ENCODE results near the gene NACC2.

NACC2 gene

DNA sequence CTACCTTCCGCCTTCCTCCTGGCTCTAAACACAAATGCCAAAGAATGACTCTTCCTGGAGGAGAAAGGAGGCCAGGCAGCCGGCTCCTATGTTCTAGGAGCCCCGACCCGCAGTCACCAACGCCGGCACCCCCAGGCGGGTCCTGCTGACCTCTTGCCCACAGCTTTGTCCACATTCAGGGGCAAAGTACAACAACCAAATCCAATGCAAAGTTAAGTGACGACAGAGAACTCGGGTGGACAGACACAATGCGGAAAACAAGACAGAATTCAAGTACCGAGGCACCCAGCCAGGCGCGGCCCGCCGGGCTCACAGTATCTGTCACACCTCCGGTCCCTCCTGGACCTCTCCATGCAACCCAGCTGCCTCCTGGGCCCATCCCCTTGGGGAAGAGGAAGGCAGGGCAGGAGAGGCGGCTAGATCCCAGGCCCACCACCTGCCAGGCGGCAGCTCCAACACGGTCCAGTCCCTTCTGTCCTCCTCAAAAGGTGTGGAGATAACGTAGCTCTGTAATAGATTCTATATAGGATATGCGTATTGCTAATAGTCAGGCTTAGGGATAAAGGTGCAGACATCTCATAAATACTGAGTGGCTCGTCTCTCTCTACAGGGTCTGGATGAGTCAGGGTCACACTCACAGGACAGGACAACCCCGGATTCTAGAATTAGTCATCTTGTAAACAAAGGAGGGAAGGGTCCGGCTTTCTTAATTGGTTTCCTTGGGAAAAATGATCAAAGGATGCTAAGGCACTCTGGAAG lies 87.0 kb downstream of the NACC2 start:
- DNase-seq = no peak

DNA sequence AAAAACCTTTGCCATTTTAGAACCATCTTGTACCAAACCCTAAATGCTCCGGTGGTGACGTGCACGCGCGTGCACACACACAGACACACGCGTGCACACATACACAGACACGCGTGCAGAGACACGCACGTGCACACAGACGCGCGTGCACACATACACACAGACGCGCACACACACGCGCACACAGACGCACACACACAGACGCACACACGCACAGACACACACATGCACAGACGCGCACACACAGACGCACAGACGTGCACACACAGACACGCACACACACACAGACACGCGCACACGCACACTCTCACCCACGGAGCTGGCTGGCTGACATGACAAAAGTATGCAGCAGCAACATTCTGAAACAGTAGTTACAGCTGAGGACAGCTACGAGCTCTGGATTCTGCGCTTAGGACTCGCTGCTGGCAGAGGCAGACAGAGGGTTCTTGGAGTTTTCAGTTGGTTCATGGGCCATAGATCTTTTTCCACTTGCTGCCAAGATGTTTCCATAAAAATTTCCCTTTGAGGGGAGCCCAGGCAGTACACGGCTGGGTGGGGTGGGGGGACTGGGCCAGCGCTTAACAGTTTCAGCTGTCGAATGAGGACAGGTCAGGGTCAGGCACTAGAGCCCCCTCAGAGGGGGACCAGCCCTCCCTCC lies 87.7 kb downstream of the NACC2 start:
- DNase-seq = no peak

DNA sequence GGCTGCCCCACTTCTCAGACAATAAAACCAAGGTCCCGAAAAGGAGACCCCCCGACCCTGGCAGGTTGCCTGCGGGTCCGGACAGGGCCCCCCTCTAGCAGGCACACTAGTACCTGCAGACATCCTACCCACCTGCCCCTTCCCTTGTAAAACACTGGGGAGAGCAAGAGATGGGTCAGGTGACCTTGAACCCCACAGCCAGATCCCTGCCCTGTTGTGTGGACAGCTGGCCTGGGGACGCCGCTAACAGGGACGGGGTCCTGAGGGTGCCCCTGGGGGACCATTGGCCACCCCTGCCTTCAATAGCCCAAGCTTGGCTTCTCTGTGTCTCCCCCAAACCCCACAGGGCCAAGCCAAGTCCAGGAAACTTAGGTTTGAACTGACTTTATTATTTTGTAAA lies 88.9 kb downstream of the NACC2 start:
- no peak for DNase-seq

DNA sequence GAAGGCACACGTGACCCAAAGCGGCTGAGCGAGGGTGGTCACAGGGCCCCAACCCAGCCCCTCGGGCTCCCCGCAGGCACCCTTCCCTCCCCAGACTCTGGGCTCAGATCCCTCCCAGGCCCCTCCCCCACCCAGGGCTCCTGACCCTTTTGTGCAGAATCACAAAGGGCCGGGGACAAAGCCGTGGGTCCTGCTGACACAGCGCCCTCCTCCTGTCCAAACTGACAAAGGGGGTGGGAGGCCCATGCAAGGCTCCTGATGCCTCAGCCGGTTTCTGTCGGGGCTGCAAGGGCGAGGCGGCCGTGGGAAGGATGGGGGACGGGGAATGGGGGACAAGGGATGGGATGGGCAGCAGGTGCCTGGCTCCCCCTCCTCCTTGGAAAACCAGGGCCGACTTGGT lies 90.4 kb downstream of the NACC2 start:
- DNase-seq = no peak

DNA sequence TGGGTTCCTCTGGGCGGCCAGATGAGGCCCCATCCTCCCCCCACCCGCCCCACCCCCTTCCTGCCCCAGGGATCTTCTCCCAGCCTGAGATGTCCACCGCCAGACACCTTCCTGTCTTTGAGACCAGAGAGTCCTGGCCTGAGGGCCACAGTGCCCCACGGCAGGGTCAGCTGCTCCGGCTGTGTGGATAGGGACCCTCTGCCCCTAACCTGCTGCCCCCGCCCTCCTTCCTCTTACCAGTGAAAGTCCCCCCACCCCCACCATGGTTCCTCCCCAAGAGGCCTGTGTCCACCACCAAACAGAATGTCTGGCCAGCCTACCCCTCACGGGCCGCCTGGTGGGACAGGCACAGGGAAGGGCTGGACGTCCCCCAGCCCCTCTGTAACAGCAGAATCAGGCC lies 90.9 kb downstream of the NACC2 start:
- no peak for DNase-seq

- no peak for DNase-seq
Measured at GRCh38 chr9:136003411-136004218, 91.5 kb downstream of the NACC2 start.

DNA sequence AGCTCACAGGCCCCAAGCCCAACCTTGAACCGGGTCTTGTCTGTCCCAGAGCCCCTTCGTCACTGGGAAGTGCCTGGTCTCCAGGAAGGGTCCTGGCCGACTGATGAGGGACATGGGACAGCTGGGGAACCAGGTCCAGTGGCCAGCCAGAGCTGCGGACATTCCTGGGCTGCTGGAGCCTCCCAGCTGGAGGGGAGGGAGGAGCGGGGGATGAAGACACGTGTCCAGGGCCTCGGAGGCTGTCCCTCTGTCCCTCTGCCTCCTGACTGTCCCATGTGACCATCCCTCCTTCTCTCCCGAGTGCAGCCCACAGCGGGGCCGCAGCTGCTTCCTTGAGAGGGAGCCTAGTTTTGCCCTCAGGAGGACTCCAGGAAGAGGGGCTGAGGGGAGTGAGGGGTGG lies 92.2 kb downstream of the NACC2 start:
- DNase-seq = no peak

GRCh38 chr9:136002215-136002614 lies 92.9 kb downstream of the NACC2 start:
- DNase-seq = no peak

- no peak for DNase-seq
Measured at GRCh38 chr9:136001231-136001630, 93.9 kb downstream of the NACC2 start.

GRCh38 chr9:135998410-135999071 lies 96.5 kb downstream of the NACC2 start:
- no peak for DNase-seq

DNA sequence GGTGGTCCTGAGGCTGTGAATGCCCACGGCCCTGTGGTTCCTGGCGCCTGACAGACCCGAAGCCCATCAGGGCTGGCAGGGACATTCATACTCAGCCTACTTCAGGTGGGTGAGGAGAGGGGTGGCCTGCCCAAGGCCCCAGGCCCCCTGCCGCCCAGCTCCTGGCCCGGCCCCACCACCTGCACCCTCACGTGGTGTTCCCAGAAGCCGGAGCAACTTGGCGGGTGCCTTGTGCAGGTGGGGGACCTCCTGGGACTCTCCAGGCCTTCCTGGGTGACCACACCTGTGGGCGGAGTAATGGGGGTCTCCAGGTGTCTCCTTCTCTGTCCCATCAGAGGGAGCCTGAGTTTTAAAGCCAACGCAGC lies 97.1 kb downstream of the NACC2 start:
- DNase-seq = no peak

DNA sequence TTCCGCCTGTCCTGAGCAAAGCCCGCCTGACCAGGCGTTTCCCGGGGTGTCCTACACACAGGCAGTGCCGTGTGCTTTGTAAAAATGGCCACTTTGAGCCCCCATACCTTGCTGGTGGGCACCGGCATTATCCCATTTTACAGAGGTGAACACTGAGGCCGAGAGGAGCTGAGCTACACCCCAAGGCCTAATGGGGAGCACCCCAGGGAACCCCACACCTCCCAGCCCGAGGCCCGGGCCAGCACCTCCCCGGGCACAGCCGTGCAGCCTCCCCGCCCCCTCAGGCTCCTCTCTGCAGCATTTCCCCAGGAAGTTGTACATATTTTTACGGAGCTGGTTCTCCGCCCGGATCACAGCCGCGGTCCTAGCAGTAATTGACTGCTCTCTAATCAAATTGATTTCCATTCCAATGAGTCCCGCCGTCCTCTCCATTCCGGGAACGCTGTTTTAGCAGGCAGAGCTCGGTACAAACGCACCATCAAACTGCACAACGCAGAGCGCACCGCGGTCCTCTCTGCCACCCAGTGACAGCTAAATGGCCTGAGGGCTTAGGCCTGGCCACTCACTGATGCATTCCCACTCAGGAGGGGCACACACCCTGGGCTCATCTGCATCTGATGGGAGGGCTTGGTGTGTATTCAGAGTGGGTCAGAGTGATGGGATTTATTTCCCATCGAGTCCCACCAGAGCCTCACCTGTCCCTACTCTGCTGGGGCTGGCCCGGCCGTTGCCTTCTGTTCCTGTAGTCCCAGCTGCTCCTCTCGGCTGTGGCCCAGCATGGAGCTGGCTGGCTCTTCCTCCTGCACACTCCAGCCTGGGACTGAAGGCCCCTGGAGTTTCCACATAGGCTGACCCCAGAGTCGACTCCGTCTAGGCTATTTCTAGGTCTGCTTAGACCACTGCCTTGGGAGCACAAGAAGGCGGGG lies 97.7 kb downstream of the NACC2 start:
- DNase-seq = no peak

GRCh38 chr9:135995816-135996215 lies 99.3 kb downstream of the NACC2 start:
- no peak for DNase-seq

- DNase-seq = no peak
Measured at GRCh38 chr9:135994501-135995192, 100.4 kb downstream of the NACC2 start.

- no peak for DNase-seq
Measured at GRCh38 chr9:135993765-135994500, 101.2 kb downstream of the NACC2 start.

DNA sequence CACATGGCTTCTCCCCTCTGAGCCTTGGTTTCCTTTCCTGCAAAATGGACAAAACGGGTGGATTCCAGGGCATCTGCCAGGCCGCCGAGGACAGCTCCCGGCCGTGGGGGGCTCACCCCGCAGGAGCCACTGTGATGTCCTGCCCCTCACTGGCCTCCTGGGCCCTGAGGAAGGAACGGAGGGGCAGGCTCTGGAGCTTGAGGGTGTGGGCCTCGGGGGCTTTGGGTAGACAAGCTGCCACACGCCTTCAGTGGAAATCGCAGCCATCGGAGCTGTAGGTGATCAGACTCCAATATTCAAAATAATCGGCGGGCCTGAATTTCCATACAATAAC lies 101.7 kb downstream of the NACC2 start:
- no peak for DNase-seq

GRCh38 chr9:135992486-135993408 lies 102.3 kb downstream of the NACC2 start:
- peak in 2 of 5 donors; percentile 21 to 68 for DNase-seq

- no peak for DNase-seq
Measured at GRCh38 chr9:135991771-135992170, 103.3 kb downstream of the NACC2 start.
